Endothelial cell (in vitro differentiated cells): ENCODE data around the gene CCDC178. TPM values are rescaled to one million over a fixed set of nuclear protein-coding genes. Genes with fewer than 3 reads are reported as not detected.
A peak's percentile ranks its signal among the peaks of the same experiment; 100 is the strongest.

Source experiments
- DNase-seq: peaks from one replicate; pipeline ENCODE4 v3.0.0; 2021; ENCODE audit warnings: low spot score
- H3K27ac Mint-ChIP-seq: one replicate; pipeline ENCODE4 v1.8.0; 2021; ENCODE audit warnings: mixed read lengths, inconsistent platforms; ENCODE audit not compliant: unreplicated experiment
- H3K27me3 Mint-ChIP-seq: one replicate; pipeline ENCODE4 v1.8.0; 2021; ENCODE audit warnings: mild to moderate bottlenecking, moderate library complexity, mixed read lengths, inconsistent platforms; ENCODE audit not compliant: unreplicated experiment
- H3K36me3 Mint-ChIP-seq: one replicate; pipeline ENCODE4 v1.8.0; 2021; ENCODE audit warnings: mild to moderate bottlenecking, low read depth, mixed read lengths, inconsistent platforms; ENCODE audit not compliant: unreplicated experiment
- H3K4me1 Mint-ChIP-seq: one replicate; pipeline ENCODE4 v1.8.0; 2021; ENCODE audit warnings: mild to moderate bottlenecking, mixed read lengths, inconsistent platforms; ENCODE audit not compliant: unreplicated experiment
- H3K4me3 Mint-ChIP-seq: one replicate; pipeline ENCODE4 v1.8.0; 2021; ENCODE audit warnings: mild to moderate bottlenecking, mixed read lengths, inconsistent platforms; ENCODE audit not compliant: unreplicated experiment
- H3K9me3 Mint-ChIP-seq: one replicate; pipeline ENCODE4 v1.8.0; 2021; ENCODE audit warnings: mixed read lengths, inconsistent platforms; ENCODE audit not compliant: unreplicated experiment
- total RNA-seq: library from RNA; stranded (reverse); fragmentation: NEBNext Ultra II Directional; extraction: Animal tissue kit (Norgen Biotek cat#: 25700); gene quantifications from one replicate; pipeline ENCODE4 v1.2.1, GENCODE V29; 2021; ENCODE audit not compliant: unreplicated experiment
- TF ChIP-seq, protein P1 (sequence below): fragments of 200-600 bp; sonication (generic); IDR thresholded peaks from one replicate; pipeline ENCODE4 v1.5.0; 2021; ENCODE audit warnings: antibody characterized with exemption; ENCODE audit not compliant: unreplicated experiment

CCDC178 gene
- total RNA-seq, 1 donor from 2014 or later, result 5.3 TPM

DNA sequence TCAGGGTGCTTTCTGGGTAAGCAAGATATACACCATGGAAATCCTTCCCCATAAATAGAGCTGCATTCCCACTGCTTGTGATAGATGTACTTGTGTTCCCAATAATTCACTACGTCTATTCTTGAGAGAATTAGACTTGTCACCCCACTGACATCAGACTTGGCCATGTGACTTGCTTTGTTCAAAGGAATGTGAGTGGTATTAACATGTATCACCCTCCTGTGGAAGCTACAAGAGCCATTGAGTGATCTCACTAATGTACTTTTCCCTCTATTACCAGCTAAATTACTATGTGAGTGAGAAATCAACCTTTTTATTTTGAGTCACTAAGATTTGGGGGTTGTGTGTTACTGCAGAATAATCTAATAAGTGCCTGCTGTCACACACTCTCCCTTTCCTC lies 176.0 kb downstream of the CCDC178 start:
- Mint-ChIP-seq H3K4me1 (peaks cover 6% of the 10 kb centered on the region), H3K9me3 (no peaks in the 10 kb centered on the region), H3K4me3 (no peak overlapping the region), H3K27me3 (no peaks in the 10 kb centered on the region), H3K36me3 (no peaks in the 10 kb centered on the region), H3K27ac (no peak overlapping the region)
- no peak for DNase-seq
- TF ChIP-seq, protein P1, sequence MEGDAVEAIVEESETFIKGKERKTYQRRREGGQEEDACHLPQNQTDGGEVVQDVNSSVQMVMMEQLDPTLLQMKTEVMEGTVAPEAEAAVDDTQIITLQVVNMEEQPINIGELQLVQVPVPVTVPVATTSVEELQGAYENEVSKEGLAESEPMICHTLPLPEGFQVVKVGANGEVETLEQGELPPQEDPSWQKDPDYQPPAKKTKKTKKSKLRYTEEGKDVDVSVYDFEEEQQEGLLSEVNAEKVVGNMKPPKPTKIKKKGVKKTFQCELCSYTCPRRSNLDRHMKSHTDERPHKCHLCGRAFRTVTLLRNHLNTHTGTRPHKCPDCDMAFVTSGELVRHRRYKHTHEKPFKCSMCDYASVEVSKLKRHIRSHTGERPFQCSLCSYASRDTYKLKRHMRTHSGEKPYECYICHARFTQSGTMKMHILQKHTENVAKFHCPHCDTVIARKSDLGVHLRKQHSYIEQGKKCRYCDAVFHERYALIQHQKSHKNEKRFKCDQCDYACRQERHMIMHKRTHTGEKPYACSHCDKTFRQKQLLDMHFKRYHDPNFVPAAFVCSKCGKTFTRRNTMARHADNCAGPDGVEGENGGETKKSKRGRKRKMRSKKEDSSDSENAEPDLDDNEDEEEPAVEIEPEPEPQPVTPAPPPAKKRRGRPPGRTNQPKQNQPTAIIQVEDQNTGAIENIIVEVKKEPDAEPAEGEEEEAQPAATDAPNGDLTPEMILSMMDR, result no peak

DNA sequence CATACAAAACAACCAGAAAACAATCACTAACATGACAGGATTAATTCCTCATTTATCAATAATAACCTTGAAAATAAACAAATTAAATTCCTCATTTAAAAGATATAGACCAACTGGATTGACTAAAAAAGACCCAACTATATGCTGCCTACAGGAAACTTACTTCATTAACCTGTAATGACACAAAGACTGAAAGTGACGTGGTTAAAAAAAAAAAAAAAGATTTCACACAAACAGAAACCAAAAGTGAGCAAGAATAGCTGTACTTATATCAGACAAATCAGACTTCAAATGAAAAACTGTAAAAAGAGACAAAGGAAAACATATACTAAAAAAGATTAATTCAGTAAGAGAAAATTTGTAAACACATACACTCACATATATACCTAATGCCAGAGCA lies 201.2 kb downstream of the CCDC178 start:
- Mint-ChIP-seq H3K27ac (no peak overlapping the region), H3K9me3 (no peaks in the 10 kb centered on the region), H3K27me3 (peaks cover 3% of the 10 kb centered on the region), H3K4me3 (no peak overlapping the region), H3K4me1 (no peaks in the 10 kb centered on the region), H3K36me3 (no peaks in the 10 kb centered on the region)
- TF ChIP-seq, protein P1, result no peak
- DNase-seq, result no peak

DNA sequence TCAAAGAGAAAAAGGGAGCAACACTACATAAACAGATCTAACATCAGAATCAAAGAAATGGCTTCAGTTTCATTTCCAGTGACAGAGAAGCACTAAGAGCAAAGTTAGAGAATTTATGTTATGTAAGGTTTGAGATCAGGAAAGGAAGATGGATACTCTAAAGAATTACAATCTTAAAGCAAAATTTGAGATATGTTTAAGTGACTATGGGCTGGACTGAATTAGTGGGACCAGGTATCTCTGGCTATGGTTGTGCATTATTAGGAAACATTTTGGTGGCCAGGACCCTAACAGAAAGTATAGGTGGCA lies 208.2 kb downstream of the CCDC178 start:
- Mint-ChIP-seq H3K36me3 (no peaks in the 10 kb centered on the region), H3K27me3 (no peaks in the 10 kb centered on the region), H3K9me3 (no peaks in the 10 kb centered on the region), H3K27ac (peak overlapping the region; percentile 26), H3K4me1 (peaks cover 9% of the 10 kb centered on the region), H3K4me3 (no peak overlapping the region)
- TF ChIP-seq, protein P1, result peak; percentile 44
- no peak for DNase-seq

DNA sequence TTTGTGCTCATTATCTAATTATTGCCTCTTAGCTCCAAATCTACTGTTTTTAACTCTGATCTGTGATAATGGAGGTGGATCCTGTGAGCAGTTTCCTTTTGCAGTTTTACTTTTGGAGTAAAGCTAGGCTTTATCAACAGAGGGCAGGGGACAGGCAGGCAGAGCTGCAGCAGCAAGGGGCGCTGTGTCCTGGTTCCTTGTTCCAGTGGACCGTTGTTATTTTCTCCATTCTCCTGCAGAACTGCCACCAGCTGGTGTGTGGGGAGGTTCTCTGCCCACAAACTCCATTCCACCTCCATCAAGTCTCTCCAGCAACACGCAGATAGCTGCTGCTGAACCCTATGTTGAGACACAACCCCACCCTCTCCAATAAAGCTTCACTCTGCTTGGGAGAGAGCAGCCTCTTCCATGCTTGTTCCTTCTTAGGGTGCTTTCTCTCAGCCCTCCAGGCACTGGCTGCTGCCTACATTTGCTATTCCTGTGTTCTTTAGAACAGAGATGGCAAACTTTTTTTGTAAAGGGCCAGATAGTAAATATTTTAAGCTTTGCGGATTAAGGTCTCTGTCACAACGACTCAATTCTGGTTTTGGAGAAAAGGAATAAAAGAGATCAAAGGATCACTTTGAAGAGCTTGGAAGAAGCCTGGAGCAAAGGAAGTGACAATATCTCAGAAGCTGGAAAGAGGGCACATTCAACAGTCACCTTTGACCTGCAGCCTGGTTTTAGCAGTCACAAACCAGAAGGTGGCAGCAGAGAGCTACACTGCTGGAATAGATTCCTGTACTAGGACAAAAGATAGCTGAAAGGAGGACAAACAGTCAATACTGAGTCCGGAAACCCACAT lies 208.8 kb downstream of the CCDC178 start:
- Mint-ChIP-seq H3K4me3 (no peak overlapping the region), H3K9me3 (no peaks in the 10 kb centered on the region), H3K27ac (peak overlapping the region; percentile 26), H3K27me3 (no peaks in the 10 kb centered on the region), H3K36me3 (no peaks in the 10 kb centered on the region), H3K4me1 (peaks cover 9% of the 10 kb centered on the region)
- TF ChIP-seq, protein P1, result peak; percentile 92
- peak; percentile 88 for DNase-seq

DNA sequence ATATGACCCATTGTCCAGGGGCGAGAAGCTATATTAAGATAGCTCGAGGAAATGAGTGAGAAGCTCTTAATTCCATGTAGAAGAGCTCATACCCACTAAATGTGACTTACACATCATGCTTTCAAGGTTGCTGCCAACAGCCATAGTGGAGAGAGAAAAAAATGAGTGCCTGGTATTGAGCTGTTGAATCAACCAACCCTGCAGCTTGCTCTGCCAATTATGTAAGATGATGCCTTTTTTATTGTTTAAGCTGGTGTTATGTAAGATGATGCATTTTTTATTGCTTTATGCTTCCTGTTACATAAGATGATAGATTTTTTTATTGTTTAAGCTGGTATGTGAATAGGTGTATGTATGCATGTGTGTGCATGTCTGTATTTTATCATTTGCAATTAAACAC lies 228.2 kb downstream of the CCDC178 start:
- DNase-seq, result no peak
- no peak overlapping the region for H3K4me3 Mint-ChIP-seq
- H3K27me3 Mint-ChIP-seq, result no peaks in the 10 kb centered on the region
- TF ChIP-seq, protein P1, result no peak
- no peaks in the 10 kb centered on the region for H3K36me3 Mint-ChIP-seq
- peaks cover 2% of the 10 kb centered on the region for H3K4me1 Mint-ChIP-seq
- no peaks in the 10 kb centered on the region for H3K9me3 Mint-ChIP-seq
- no peak overlapping the region for H3K27ac Mint-ChIP-seq
